Right atrium auricular region (tissue), 2 donors: Measurements from ENCODE around the gene SREBF2. TPM values are rescaled to one million over a fixed set of nuclear protein-coding genes. Genes with fewer than 3 reads are reported as not detected.

ENCODE experiments used
- DNase-seq: peaks from one replicate; pipeline ENCODE4 v3.0.0-alpha.2; 2019; ENCODE audit warnings: low spot score
- H3K27ac ChIP-seq, 2 donors: fragments of 200-600 bp; sonication (generic); 1 replicate in 1 of 2; 2 replicates in 1 of 2; pipeline ENCODE4 v1.5.1; 2016 to 2019
- H3K27me3 ChIP-seq, 2 donors: fragments of 200-600 bp; sonication (generic); one replicate each; pipeline versions ENCODE4 v1.5.1 to v1.6.0; 2017 to 2019
- H3K36me3 ChIP-seq: fragments of 200-600 bp; sonication (generic); one replicate; pipeline ENCODE4 v1.5.1; 2016
- H3K4me1 ChIP-seq, 2 donors: fragments of 200-600 bp; sonication (generic); one replicate each; pipeline versions ENCODE4 v1.5.1 to v1.6.0; 2017 to 2019
- H3K4me3 ChIP-seq, 2 donors: fragments of 200-600 bp; sonication (generic); 1 replicate in 1 of 2; 2 replicates in 1 of 2; pipeline ENCODE4 v1.5.1; 2017 to 2019; ENCODE audit warnings: mild to moderate bottlenecking in 1 of 2, moderate library complexity in 1 of 2
- H3K9me3 ChIP-seq, 2 donors: fragments of 200-600 bp; sonication (generic); one replicate each; pipeline ENCODE4 v1.5.1; 2019
- CTCF ChIP-seq, 2 donors: fragments of 200-600 bp; sonication (generic); IDR thresholded peaks; one replicate each; pipeline ENCODE4 v1.5.1; 2019; ENCODE audit warnings: antibody characterized with exemption in 2 of 2
- total RNA-seq, 2 donors: library from RNA; depleted of rRNA; stranded (reverse); fragments of >200 nt; gene quantifications; one replicate each; pipeline ENCODE4 v1.1.0, GENCODE V29; 2016

Gene SREBF2
- total RNA-seq, 2 donors from 2014 or later, result 45.6 to 61.4 TPM

GRCh38 chr22:41939981-41940831 lies 107.3 kb downstream of the SREBF2 start:
- Histone ChIP-seq H3K27me3 (no peaks in the 10 kb centered on the region), H3K27ac (peak overlapping the region; percentile 8 to 35), H3K36me3 (no peaks in the 10 kb centered on the region), H3K4me1 (peaks cover 0 to 32% of the 10 kb centered on the region in 2 donors), H3K4me3 (no peak overlapping the region), H3K9me3 (no peaks in the 10 kb centered on the region)
- no peak for TF ChIP-seq CTCF (IDR thresholded peaks at IDR 0.05)
- DNase-seq, result peak; percentile 63

- Histone ChIP-seq H3K4me3 (no peak overlapping the region), H3K27me3 (no peaks in the 10 kb centered on the region), H3K9me3 (no peaks in the 10 kb centered on the region), H3K27ac (peak overlapping the region; percentile 8 to 35), H3K4me1 (peaks cover 0 to 30% of the 10 kb centered on the region in 2 donors), H3K36me3 (no peaks in the 10 kb centered on the region)
- peak; percentile 87 for DNase-seq
- peak; percentile 87 to 97 for TF ChIP-seq CTCF (IDR thresholded peaks at IDR 0.05)
Observed at GRCh38 chr22:41940832-41941765, 108.2 kb downstream of the SREBF2 start.

GRCh38 chr22:41943661-41944209 lies 110.8 kb downstream of the SREBF2 start:
- no peak overlapping the region for H3K27ac ChIP-seq
- TF ChIP-seq CTCF (IDR thresholded peaks at IDR 0.05), result no peak

GRCh38 chr22:41946629-41947423 lies 113.9 kb downstream of the SREBF2 start, which contains the start of gene CENPM:
Gene CENPM, minus strand, starts transcription at chr22:41947152. Its CDS starts 76 bp downstream, at chr22:41947076.
- Histone ChIP-seq H3K27ac (peak within 1 kb of the TSS; percentile 7 to 45), H3K27me3 (no peaks in the 10 kb centered on the region), H3K4me3 (peak within 1 kb of the TSS; percentile 63 to 73), H3K36me3 (no peaks in the 10 kb centered on the region), H3K9me3 (no peaks in the 10 kb centered on the region), H3K4me1 (peaks cover 0 to 8% of the 10 kb centered on the region in 2 donors)
- DNase-seq, result peak; percentile 92
- peak in 1 of 2 donors; percentile 11 for TF ChIP-seq CTCF (IDR thresholded peaks at IDR 0.05)

More at GRCh38 chr22:41943661-41944209, 110.8 kb downstream of the SREBF2 start:
- peaks cover 0 to 31% of the 10 kb centered on the region in 2 donors for H3K4me1 ChIP-seq
- H3K36me3 ChIP-seq, result no peaks in the 10 kb centered on the region
- DNase-seq, result no peak
- no peak overlapping the region for H3K4me3 ChIP-seq
- H3K27me3 ChIP-seq, result no peaks in the 10 kb centered on the region
- no peaks in the 10 kb centered on the region for H3K9me3 ChIP-seq
